GM10266 (cell line): ENCODE measurements around the gene MT3.
A peak's percentile ranks its signal among the peaks of the same experiment; 100 is the strongest.

ENCODE experiments used
- DNase-seq: peaks from one replicate; pipeline ENCODE4 v3.0.0; 2012; ENCODE audit errors: extremely low spot score
- TF ChIP-seq, protein P1 (sequence below): IDR thresholded peaks from 2 replicates; pipeline ENCODE4 v1.5.1; 2012; ENCODE audit warnings: mild to moderate bottlenecking, low read depth; ENCODE audit not compliant: control insufficient read depth, insufficient read depth; ENCODE audit errors: missing control alignments

Gene MT3

DNA sequence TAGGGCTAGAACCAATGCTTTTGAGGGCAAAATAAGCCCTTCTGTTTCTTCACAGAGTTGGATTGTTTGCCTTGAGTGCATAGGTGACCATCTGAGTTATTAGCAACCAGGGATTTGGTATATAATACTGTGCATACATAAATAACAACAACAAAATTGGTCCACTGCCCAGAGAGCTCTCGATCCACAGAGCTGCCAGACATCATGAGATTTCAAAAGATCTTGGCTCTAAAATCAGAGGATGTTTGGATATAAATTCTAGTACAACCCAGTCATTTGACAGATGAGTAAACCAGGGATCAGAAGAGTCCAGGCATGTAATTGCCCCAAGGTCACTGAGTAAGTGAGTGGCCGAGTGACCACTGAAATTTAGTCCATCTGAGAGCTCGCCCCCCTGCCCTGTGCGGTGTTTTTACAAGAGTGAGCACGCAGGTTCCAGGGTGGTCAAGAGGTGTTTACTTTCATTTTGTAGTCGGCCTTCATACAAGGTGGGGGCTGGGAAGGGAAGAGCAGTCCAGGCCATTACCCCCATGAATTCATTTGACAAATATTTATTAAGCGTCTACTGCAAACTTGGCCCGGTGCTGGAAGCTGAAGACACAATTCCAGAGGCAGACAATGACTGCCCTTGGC, 17.3 kb downstream of the MT3 start:
- no peak for DNase-seq
- TF ChIP-seq, protein P1, sequence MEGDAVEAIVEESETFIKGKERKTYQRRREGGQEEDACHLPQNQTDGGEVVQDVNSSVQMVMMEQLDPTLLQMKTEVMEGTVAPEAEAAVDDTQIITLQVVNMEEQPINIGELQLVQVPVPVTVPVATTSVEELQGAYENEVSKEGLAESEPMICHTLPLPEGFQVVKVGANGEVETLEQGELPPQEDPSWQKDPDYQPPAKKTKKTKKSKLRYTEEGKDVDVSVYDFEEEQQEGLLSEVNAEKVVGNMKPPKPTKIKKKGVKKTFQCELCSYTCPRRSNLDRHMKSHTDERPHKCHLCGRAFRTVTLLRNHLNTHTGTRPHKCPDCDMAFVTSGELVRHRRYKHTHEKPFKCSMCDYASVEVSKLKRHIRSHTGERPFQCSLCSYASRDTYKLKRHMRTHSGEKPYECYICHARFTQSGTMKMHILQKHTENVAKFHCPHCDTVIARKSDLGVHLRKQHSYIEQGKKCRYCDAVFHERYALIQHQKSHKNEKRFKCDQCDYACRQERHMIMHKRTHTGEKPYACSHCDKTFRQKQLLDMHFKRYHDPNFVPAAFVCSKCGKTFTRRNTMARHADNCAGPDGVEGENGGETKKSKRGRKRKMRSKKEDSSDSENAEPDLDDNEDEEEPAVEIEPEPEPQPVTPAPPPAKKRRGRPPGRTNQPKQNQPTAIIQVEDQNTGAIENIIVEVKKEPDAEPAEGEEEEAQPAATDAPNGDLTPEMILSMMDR: no peak

DNA sequence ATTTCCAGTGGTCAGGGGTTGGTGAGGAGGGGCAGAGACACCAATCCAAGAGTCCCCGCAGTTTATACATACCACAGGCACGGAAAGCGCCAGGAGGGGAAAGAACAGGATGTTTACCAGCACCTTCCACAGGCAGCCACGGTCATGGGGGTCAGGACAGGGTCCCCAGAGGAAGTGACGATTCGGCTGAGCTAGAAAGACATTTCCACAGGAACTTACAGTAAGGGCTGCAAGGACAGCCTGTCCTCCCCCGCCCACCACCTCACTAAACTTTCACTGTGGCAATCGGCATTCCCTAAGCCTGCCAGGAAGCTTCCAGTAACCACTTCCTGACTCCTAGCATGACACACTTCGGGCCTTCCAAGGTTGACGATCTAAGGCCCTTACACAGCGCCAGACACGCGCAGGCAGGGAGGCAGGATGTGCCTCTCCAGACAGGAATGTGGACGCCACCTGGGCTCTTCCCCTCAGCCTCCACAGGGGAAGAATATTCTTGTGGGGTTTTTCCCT, 17.8 kb downstream of the MT3 start:
- DNase-seq: no peak

DNA sequence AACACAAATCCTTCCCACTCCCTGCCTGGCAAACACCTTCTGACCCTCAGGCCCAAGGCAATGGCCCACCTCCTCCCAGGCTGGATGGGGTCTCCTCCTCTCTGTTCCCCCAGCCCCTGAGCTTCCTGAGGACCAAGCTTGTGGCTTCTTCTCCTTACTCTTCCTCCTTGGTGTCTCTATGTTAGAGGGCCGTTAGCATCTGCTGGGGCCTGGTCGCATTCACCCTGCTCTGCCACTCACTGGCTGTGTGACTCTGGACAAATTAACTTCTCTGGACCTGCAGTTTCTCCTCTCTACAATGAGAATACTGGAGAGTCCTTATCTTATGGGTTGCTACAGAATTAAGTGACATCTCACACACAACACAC, 18.3 kb downstream of the MT3 start:
- TF ChIP-seq, protein P1: no peak
- DNase-seq: no peak

More for the DNA sequence above, 17.8 kb downstream of the MT3 start:
- TF ChIP-seq, protein P1: no peak

DNA sequence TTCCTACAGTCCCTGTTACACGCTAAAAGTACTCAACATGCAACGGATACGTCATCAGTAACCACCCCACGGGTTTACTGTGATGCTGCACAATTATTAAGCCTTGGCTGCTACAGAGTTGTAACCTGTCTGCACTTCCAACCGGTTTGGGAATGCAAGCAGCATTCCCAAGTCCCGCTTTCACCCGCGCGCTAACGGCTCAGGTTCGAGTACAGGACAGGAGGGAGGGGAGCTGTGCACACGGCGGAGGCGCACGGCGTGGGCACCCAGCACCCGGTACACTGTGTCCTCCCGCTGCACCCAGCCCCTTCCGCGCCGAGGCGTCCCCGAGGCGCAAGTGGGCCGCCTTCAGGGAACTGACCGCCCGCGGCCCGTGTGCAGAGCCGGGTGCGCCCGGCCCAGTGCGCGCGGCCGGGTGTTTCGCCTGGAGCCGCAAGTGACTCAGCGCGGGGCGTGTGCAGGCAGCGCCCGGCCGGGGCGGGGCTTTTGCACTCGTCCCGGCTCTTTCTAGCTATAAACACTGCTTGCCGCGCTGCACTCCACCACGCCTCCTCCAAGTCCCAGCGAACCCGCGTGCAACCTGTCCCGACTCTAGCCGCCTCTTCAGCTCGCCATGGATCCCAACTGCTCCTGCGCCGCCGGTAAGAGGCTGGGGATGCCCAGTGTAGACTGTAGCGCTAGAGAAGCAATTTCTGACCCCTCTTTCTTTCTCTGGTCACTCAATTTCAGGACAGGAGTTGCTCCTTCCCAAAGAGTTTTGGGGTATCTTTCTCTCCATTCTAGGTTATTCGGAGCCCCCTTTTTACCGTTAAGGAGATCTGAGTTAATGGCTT, 18.9 kb downstream of the MT3 start, which contains the start of gene MT2A:
TSS of gene MT2A (plus strand) at position 542 of the 833 bp plus-strand sequence. CDS start at position 614, 72 bp downstream.
- TF ChIP-seq, protein P1: no peak

DNA sequence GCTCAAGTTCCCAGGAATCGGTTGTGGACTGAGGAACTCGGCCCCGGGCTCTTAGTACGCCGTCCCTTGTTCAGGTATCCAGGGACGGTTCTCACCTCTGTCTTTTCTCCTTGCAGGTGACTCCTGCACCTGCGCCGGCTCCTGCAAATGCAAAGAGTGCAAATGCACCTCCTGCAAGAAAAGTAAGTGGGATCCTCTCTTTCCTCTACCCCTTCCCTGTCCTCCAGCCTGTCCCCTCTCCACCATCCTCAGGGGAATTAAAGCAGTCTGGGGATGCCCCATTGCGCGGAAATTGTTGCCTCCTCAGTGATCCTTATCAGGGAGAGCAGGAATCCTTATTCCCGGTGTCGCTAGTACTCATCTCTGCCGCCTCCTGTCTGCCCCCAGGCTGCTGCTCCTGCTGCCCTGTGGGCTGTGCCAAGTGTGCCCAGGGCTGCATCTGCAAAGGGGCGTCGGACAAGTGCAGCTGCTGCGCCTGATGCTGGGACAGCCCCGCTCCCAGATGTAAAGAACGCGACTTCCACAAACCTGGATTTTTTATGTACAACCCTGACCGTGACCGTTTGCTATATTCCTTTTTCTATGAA, 19.6 kb downstream of the MT3 start:
- no peak for DNase-seq
- TF ChIP-seq, protein P1: no peak

More for the DNA sequence above, 18.9 kb downstream of the MT3 start, which contains the start of gene MT2A:
- peak; percentile 94 for DNase-seq

DNA sequence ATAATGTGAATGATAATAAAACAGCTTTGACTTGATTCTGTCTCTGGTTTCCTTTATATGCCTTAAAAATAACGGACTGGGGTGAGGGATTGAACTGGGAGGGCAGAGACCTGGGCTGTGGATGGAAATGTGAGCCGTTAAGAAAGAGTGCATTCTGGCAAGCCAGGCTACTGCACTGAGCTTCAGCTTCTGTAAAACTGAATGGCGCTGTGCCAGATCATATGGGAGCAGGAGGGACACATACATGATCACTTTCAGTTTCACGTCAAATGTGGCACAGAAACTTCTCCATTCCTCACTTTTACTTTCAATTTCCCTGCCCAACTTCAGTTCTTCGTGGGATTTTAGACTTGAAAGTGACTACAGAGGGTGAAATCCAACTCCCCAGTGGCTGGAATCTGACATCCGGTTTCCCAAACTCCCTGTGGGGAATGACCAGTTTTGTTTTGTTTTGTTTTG, 20.2 kb downstream of the MT3 start:
- TF ChIP-seq, protein P1: no peak
- DNase-seq: peak; percentile 85
